CD14-positive monocyte (primary cell): ENCODE measurements around the gene XYLT1. TPM values are rescaled to one million over a fixed set of nuclear protein-coding genes. Genes with fewer than 3 reads are reported as not detected.

Experiments
- DNase-seq, 3 donors: peaks; one replicate each; pipeline ENCODE4 v3.0.0-alpha.2; 2011 to 2022
- H2AFZ ChIP-seq: 2 replicates; pipeline ENCODE4 v1.6.0; 2012; ENCODE audit warnings: mild to moderate bottlenecking, low read depth, low read length, inconsistent platforms; ENCODE audit not compliant: insufficient read depth, poor library complexity, severe bottlenecking
- H3K27ac ChIP-seq, 2 donors: 1 replicate in 1 of 2; 2 replicates in 1 of 2; pipeline ENCODE4 v1.5.1; 2012 to 2013; ENCODE audit warnings: low read length in 2 of 2, control low read depth in 1 of 2, inconsistent platforms in 1 of 2, low read depth in 1 of 2, mild to moderate bottlenecking in 1 of 2
- H3K27me3 ChIP-seq, 2 donors: one replicate each; pipeline versions ENCODE4 v1.6.0 to v1.6.1; 2011 to 2013; ENCODE audit warnings: low read length in 2 of 2; ENCODE audit not compliant: control insufficient read depth in 2 of 2, insufficient read depth in 2 of 2
- H3K36me3 ChIP-seq, 2 donors: replicated peaks in 1 of 2; 1 replicate in 1 of 2; 2 replicates in 1 of 2; pipeline versions ENCODE4 v1.5.1 to v1.6.1; 2012 to 2013; ENCODE audit warnings: low read length in 2 of 2, control low read depth in 1 of 2, inconsistent platforms in 1 of 2, mild to moderate bottlenecking in 1 of 2; ENCODE audit not compliant: insufficient read depth in 2 of 2, control insufficient read depth in 1 of 2
- H3K4me1 ChIP-seq, 2 donors: 1 replicate in 1 of 2; 2 replicates in 1 of 2; pipeline versions ENCODE4 v1.5.1 to v1.6.1; 2012 to 2013; ENCODE audit warnings: low read length in 2 of 2, control low read depth in 1 of 2, inconsistent platforms in 1 of 2, mild to moderate bottlenecking in 1 of 2, moderate library complexity in 1 of 2; ENCODE audit not compliant: insufficient read depth in 2 of 2, control insufficient read depth in 1 of 2
- H3K4me2 ChIP-seq: replicated peaks from 2 replicates; pipeline ENCODE3; 2012; ENCODE audit warnings: low read length, moderate library complexity, mild to moderate bottlenecking; ENCODE audit not compliant: poor library complexity, severe bottlenecking; ENCODE audit errors: extremely low read depth
- H3K4me3 ChIP-seq, 3 experiments: fragments of 200-600 bp in 1 of 3; sonication (generic) in 1 of 3; replicated peaks in 1 of 3; 1 replicate in 2 of 3; 2 replicates in 1 of 3; pipeline ENCODE4 v1.5.1; 2011 to 2013; ENCODE audit warnings: low read length in 3 of 3, mild to moderate bottlenecking in 3 of 3, control low read depth in 2 of 3, low read depth in 2 of 3, inconsistent platforms in 1 of 3, moderate library complexity in 1 of 3
- H3K79me2 ChIP-seq: 2 replicates; pipeline ENCODE4 v1.6.0; 2012; ENCODE audit warnings: mild to moderate bottlenecking, control low read depth, inconsistent platforms, low read length, moderate library complexity; ENCODE audit not compliant: insufficient read depth
- H3K9ac ChIP-seq: 2 replicates; pipeline ENCODE4 v1.6.0; 2017; ENCODE audit warnings: low read length, mild to moderate bottlenecking; ENCODE audit not compliant: insufficient read depth, poor library complexity, severe bottlenecking
- H3K9me3 ChIP-seq, 2 donors: replicated peaks in 1 of 2; 1 replicate in 1 of 2; 2 replicates in 1 of 2; pipeline versions ENCODE4 v1.5.1 to v1.6.1; 2012 to 2013; ENCODE audit warnings: low read length in 2 of 2, control low read depth in 1 of 2; ENCODE audit not compliant: control insufficient read depth in 1 of 2, insufficient read depth in 1 of 2
- H4K20me1 ChIP-seq: 2 replicates; pipeline ENCODE4 v1.6.0; 2012; ENCODE audit warnings: mild to moderate bottlenecking, low read length, control low read depth, moderate library complexity; ENCODE audit not compliant: insufficient read depth
- H3K27ac Mint-ChIP-seq, 7 donors: one replicate each; pipeline ENCODE4 v1.8.0; 2020; ENCODE audit warnings: mild to moderate bottlenecking in 7 of 7, mixed read lengths in 7 of 7, moderate library complexity in 6 of 7, inconsistent platforms in 2 of 7
- H3K27me3 Mint-ChIP-seq, 3 donors: one replicate each; pipeline ENCODE4 v1.8.0; 2021 to 2022; ENCODE audit warnings: low read depth in 3 of 3, mild to moderate bottlenecking in 3 of 3, mixed read lengths in 3 of 3, moderate library complexity in 3 of 3, inconsistent platforms in 1 of 3
- H3K36me3 Mint-ChIP-seq, 2 donors: one replicate each; pipeline ENCODE4 v1.8.0; 2020; ENCODE audit warnings: mixed read lengths in 2 of 2, inconsistent platforms in 1 of 2, mild to moderate bottlenecking in 1 of 2
- H3K4me1 Mint-ChIP-seq: one replicate; pipeline ENCODE4 v1.8.0; 2020; ENCODE audit warnings: mild to moderate bottlenecking, mixed read lengths
- H3K4me3 Mint-ChIP-seq, 2 donors: one replicate each; pipeline ENCODE4 v1.8.0; 2020; ENCODE audit warnings: mild to moderate bottlenecking in 2 of 2, mixed read lengths in 2 of 2, moderate library complexity in 1 of 2
- H3K9me3 Mint-ChIP-seq, 7 donors: one replicate each; pipeline ENCODE4 v1.8.0; 2020 to 2022; ENCODE audit warnings: mixed read lengths in 7 of 7, mild to moderate bottlenecking in 6 of 7, moderate library complexity in 6 of 7, inconsistent platforms in 2 of 7
- WGBS: methylation state at CpG from one replicate; pipeline ENCODE4 v1.1.5; 2013; ENCODE audit warnings: missing lambda C conversion rate; ENCODE audit not compliant: insufficient coverage; 5-methylcytosine and 5-hydroxymethylcytosine counted together
- intact Hi-C, 2 donors: fragments of 100-400 bp; cut with micrococcal nuclease; formaldehyde crosslinking; loops; one replicate each; pipeline versions ENCODE4 v1.15.0 to v1.15.1; 2023
- polyA plus RNA-seq, 3 donors: library from polyadenylated mRNA; depleted of rRNA in 1 of 3; unstranded in 2 of 3; stranded (reverse) in 1 of 3; fragments of 300-500 nt in 2 of 3; fragments of >200 nt in 1 of 3; fragmentation: Illumina TruSeq in 2 of 3; gene quantifications; 1 replicate in 2 of 3; 2 replicates in 1 of 3; pipeline ENCODE4 v1.2.3, GENCODE V29; 2012 to 2021
- TF ChIP-seq, protein P1 (sequence below): fragments of 200-600 bp; IDR thresholded peaks from one replicate; pipeline ENCODE4 v1.8.0; 2022; ENCODE audit warnings: antibody characterized with exemption, mild to moderate bottlenecking

The XYLT1 gene
- polyA plus RNA-seq, 3 donors: 0.51 to 9.4 (median 1.6) TPM

DNA sequence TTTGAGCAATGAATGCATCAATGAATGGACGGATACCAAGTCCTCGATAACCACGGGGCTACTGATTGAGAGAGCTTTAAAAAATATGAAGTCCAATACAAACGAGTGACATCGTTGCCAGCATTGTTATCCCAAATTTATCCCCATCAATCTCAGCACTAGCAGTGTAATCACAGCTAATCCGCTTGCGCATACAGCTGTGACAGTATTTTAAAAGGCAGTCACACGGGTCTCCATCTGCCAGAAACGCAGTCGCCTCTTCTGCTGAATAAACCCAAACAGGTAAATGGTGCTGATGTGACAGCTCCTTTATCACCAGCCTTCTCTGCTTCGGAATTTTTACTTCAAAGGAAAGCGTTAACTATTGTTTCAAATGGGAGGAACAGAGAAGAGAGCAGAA is 311.1 kb downstream of the XYLT1 start:
- H3K4me2 ChIP-seq: no peak overlapping the region
- Mint-ChIP-seq H3K36me3 (peaks cover 17 to 37% of the 10 kb centered on the region in 2 donors), H3K4me3 (no peak overlapping the region), H3K27me3 (peaks cover 0 to 3% (median 0%) of the 10 kb centered on the region in 3 donors), H3K9me3 (no peaks in the 10 kb centered on the region), H3K4me1 (peaks cover 67% of the 10 kb centered on the region), H3K27ac (no peak overlapping the region)
- H3K9me3 ChIP-seq: no peaks in the 10 kb centered on the region
- peaks cover 55 to 59% of the 10 kb centered on the region in 2 donors for H3K4me1 ChIP-seq
- H3K27me3 ChIP-seq: no peaks in the 10 kb centered on the region
- no peak overlapping the region for H3K27ac ChIP-seq
- H3K9ac ChIP-seq: no peak overlapping the region
- TF ChIP-seq, protein P1, sequence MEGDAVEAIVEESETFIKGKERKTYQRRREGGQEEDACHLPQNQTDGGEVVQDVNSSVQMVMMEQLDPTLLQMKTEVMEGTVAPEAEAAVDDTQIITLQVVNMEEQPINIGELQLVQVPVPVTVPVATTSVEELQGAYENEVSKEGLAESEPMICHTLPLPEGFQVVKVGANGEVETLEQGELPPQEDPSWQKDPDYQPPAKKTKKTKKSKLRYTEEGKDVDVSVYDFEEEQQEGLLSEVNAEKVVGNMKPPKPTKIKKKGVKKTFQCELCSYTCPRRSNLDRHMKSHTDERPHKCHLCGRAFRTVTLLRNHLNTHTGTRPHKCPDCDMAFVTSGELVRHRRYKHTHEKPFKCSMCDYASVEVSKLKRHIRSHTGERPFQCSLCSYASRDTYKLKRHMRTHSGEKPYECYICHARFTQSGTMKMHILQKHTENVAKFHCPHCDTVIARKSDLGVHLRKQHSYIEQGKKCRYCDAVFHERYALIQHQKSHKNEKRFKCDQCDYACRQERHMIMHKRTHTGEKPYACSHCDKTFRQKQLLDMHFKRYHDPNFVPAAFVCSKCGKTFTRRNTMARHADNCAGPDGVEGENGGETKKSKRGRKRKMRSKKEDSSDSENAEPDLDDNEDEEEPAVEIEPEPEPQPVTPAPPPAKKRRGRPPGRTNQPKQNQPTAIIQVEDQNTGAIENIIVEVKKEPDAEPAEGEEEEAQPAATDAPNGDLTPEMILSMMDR: no peak
- H3K36me3 ChIP-seq: no peaks in the 10 kb centered on the region
- no peak overlapping the region for H3K4me3 ChIP-seq
- H3K79me2 ChIP-seq: peaks cover 8% of the 10 kb centered on the region
- no peak for DNase-seq
- no peaks in the 10 kb centered on the region for H4K20me1 ChIP-seq
- H2AFZ ChIP-seq: no peak overlapping the region
- intact Hi-C loops: no loop called here
- 96% methylated on average over 7 of the region's 12 CpGs for WGBS

DNA sequence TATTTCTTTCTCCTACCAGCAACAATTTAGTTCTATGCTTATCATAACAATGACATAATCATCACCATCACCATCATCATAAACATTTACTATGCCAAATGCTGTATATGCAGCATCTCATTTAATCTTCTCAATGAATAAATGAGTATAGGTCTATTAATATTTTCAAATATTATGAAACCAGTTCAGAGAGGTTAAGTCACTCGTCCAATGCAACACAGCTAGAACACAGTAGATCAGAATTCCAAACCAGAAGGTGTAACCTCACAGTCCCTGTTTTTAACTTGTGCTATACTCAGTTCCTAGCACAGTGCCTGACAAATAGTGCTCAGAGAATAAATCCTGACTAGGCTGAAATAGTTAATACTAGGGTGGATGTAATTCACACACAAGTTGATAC is 314.8 kb downstream of the XYLT1 start:
- no peaks in the 10 kb centered on the region for H3K9me3 Mint-ChIP-seq
- no peaks in the 10 kb centered on the region for H3K27me3 ChIP-seq
- intact Hi-C loops: no loop called here
- no peak overlapping the region for H2AFZ ChIP-seq
- H4K20me1 ChIP-seq: no peaks in the 10 kb centered on the region
- H3K27ac ChIP-seq: peak overlapping the region; percentile 69 to 89
- peaks cover 32 to 36% of the 10 kb centered on the region in 2 donors for H3K4me1 ChIP-seq
- peak overlapping the region in 1 of 3 experiments; percentile 12 for H3K4me3 ChIP-seq
- H3K4me1 Mint-ChIP-seq: peaks cover 45% of the 10 kb centered on the region
- no peak for DNase-seq
- WGBS: no CpG with 5 or more reads among the region's 1 CpG
- peak overlapping the region; percentile 30 for H3K9ac ChIP-seq
- peaks cover 21 to 43% of the 10 kb centered on the region in 2 donors for H3K36me3 Mint-ChIP-seq
- H3K27ac Mint-ChIP-seq: peak overlapping the region; percentile 12 to 94 (median 89)
- no peak overlapping the region for H3K4me3 Mint-ChIP-seq
- TF ChIP-seq, protein P1: no peak
- H3K27me3 Mint-ChIP-seq: peaks cover 0 to 1% (median 0%) of the 10 kb centered on the region in 3 donors
- no peaks in the 10 kb centered on the region for H3K9me3 ChIP-seq
- peak overlapping the region; percentile 56 for H3K4me2 ChIP-seq
- H3K79me2 ChIP-seq: peaks cover 10% of the 10 kb centered on the region
- no peaks in the 10 kb centered on the region for H3K36me3 ChIP-seq
